ENCODE data around the gene TGFBR2.

Gene TGFBR2

GRCh38 chr3:30671527-30672286 lies 65.3 kb downstream of the TGFBR2 start:
- Histone ChIP-seq H3K4me3 (ENCODE audit: low read depth in 1 of 2, low read length in 2 of 2) (no peak overlapping the region), H3K9me3 (ENCODE audit: control insufficient read depth in 1 of 2, low read length in 2 of 2) (no peaks in the 10 kb centered on the region), H3K36me3 (ENCODE audit: control insufficient read depth in 1 of 2, insufficient read depth in 2 of 2, low read length in 2 of 2) (peaks cover 39 to 57% of the 10 kb centered on the region in 2 donors), H3K27ac (ENCODE audit: low read length) (no peak overlapping the region), H3K27me3 (ENCODE audit: low read depth, low read length) (no peaks in the 10 kb centered on the region), H3K4me1 (ENCODE audit: control insufficient read depth in 1 of 2, insufficient read depth in 2 of 2, low read length in 2 of 2) (peaks cover 0 to 24% of the 10 kb centered on the region in 2 donors)

GRCh38 chr3:30672287-30672735 lies 65.9 kb downstream of the TGFBR2 start:
- H3K4me1 ChIP-seq (ENCODE audit: control insufficient read depth in 1 of 2, insufficient read depth in 2 of 2, low read length in 2 of 2), result peaks cover 0 to 30% of the 10 kb centered on the region in 2 donors

GRCh38 chr3:30672959-30673358 lies 66.6 kb downstream of the TGFBR2 start:
- peaks cover 43 to 70% of the 10 kb centered on the region in 2 donors for H3K36me3 ChIP-seq (ENCODE audit: control insufficient read depth in 1 of 2, insufficient read depth in 2 of 2, low read length in 2 of 2)
- H3K27me3 ChIP-seq (ENCODE audit: low read depth, low read length), result no peaks in the 10 kb centered on the region
- peaks cover 0 to 36% of the 10 kb centered on the region in 2 donors for H3K4me1 ChIP-seq (ENCODE audit: control insufficient read depth in 1 of 2, insufficient read depth in 2 of 2, low read length in 2 of 2)
- peak overlapping the region; percentile 32 for H3K27ac ChIP-seq (ENCODE audit: low read length)
- H3K9me3 ChIP-seq (ENCODE audit: control insufficient read depth in 1 of 2, low read length in 2 of 2), result no peaks in the 10 kb centered on the region
- no peak overlapping the region for H3K4me3 ChIP-seq (ENCODE audit: low read depth in 1 of 2, low read length in 2 of 2)

More at GRCh38 chr3:30672287-30672735, 65.9 kb downstream of the TGFBR2 start:
- H3K4me3 ChIP-seq (ENCODE audit: low read depth in 1 of 2, low read length in 2 of 2), result no peak overlapping the region
- H3K27me3 ChIP-seq (ENCODE audit: low read depth, low read length), result no peaks in the 10 kb centered on the region
- no peaks in the 10 kb centered on the region for H3K9me3 ChIP-seq (ENCODE audit: control insufficient read depth in 1 of 2, low read length in 2 of 2)
- H3K27ac ChIP-seq (ENCODE audit: low read length), result peak overlapping the region; percentile 32
- H3K36me3 ChIP-seq (ENCODE audit: control insufficient read depth in 1 of 2, insufficient read depth in 2 of 2, low read length in 2 of 2), result peaks cover 39 to 63% of the 10 kb centered on the region in 2 donors

- H3K4me3 ChIP-seq (ENCODE audit: low read depth in 1 of 2, low read length in 2 of 2), result no peak overlapping the region
- H3K27ac ChIP-seq (ENCODE audit: low read length), result no peak overlapping the region
- peaks cover 0 to 37% of the 10 kb centered on the region in 2 donors for H3K4me1 ChIP-seq (ENCODE audit: control insufficient read depth in 1 of 2, insufficient read depth in 2 of 2, low read length in 2 of 2)
- no peaks in the 10 kb centered on the region for H3K27me3 ChIP-seq (ENCODE audit: low read depth, low read length)
- H3K36me3 ChIP-seq (ENCODE audit: control insufficient read depth in 1 of 2, insufficient read depth in 2 of 2, low read length in 2 of 2), result peaks cover 44 to 73% of the 10 kb centered on the region in 2 donors
- no peaks in the 10 kb centered on the region for H3K9me3 ChIP-seq (ENCODE audit: control insufficient read depth in 1 of 2, low read length in 2 of 2)
Measured at GRCh38 chr3:30673425-30674341, 67.3 kb downstream of the TGFBR2 start.

- H3K36me3 ChIP-seq (ENCODE audit: control insufficient read depth in 1 of 2, insufficient read depth in 2 of 2, low read length in 2 of 2), result peaks cover 44 to 79% of the 10 kb centered on the region in 2 donors
- H3K27me3 ChIP-seq (ENCODE audit: low read depth, low read length), result no peaks in the 10 kb centered on the region
- H3K27ac ChIP-seq (ENCODE audit: low read length), result no peak overlapping the region
- H3K4me3 ChIP-seq (ENCODE audit: low read depth in 1 of 2, low read length in 2 of 2), result no peak overlapping the region
- no peaks in the 10 kb centered on the region for H3K9me3 ChIP-seq (ENCODE audit: control insufficient read depth in 1 of 2, low read length in 2 of 2)
- peaks cover 0 to 47% of the 10 kb centered on the region in 2 donors for H3K4me1 ChIP-seq (ENCODE audit: control insufficient read depth in 1 of 2, insufficient read depth in 2 of 2, low read length in 2 of 2)
Measured at GRCh38 chr3:30675006-30675405, 68.6 kb downstream of the TGFBR2 start.

- H3K9me3 ChIP-seq (ENCODE audit: control insufficient read depth in 1 of 2, low read length in 2 of 2), result no peaks in the 10 kb centered on the region
- no peak overlapping the region for H3K27ac ChIP-seq (ENCODE audit: low read length)
- H3K4me1 ChIP-seq (ENCODE audit: control insufficient read depth in 1 of 2, insufficient read depth in 2 of 2, low read length in 2 of 2), result peaks cover 0 to 53% of the 10 kb centered on the region in 2 donors
- no peaks in the 10 kb centered on the region for H3K27me3 ChIP-seq (ENCODE audit: low read depth, low read length)
- H3K4me3 ChIP-seq (ENCODE audit: low read depth in 1 of 2, low read length in 2 of 2), result no peak overlapping the region
- H3K36me3 ChIP-seq (ENCODE audit: control insufficient read depth in 1 of 2, insufficient read depth in 2 of 2, low read length in 2 of 2), result peaks cover 44 to 72% of the 10 kb centered on the region in 2 donors
Measured at GRCh38 chr3:30675774-30676173, 69.4 kb downstream of the TGFBR2 start.

GRCh38 chr3:30676424-30677346 lies 70.3 kb downstream of the TGFBR2 start:
- Histone ChIP-seq H3K27ac (ENCODE audit: low read length) (no peak overlapping the region), H3K36me3 (ENCODE audit: control insufficient read depth in 1 of 2, insufficient read depth in 2 of 2, low read length in 2 of 2) (peaks cover 44 to 64% of the 10 kb centered on the region in 2 donors)

GRCh38 chr3:30677347-30677685 lies 70.9 kb downstream of the TGFBR2 start:
- H3K27ac ChIP-seq (ENCODE audit: low read length), result no peak overlapping the region
- H3K36me3 ChIP-seq (ENCODE audit: control insufficient read depth in 1 of 2, insufficient read depth in 2 of 2, low read length in 2 of 2), result peaks cover 37 to 58% of the 10 kb centered on the region in 2 donors
- H3K27me3 ChIP-seq (ENCODE audit: low read depth, low read length), result no peaks in the 10 kb centered on the region
- H3K4me3 ChIP-seq (ENCODE audit: low read depth in 1 of 2, low read length in 2 of 2), result no peak overlapping the region
- peaks cover 5 to 68% of the 10 kb centered on the region in 2 donors for H3K4me1 ChIP-seq (ENCODE audit: control insufficient read depth in 1 of 2, insufficient read depth in 2 of 2, low read length in 2 of 2)
- H3K9me3 ChIP-seq (ENCODE audit: control insufficient read depth in 1 of 2, low read length in 2 of 2), result no peaks in the 10 kb centered on the region

More at GRCh38 chr3:30676424-30677346, 70.3 kb downstream of the TGFBR2 start:
- Histone ChIP-seq H3K27me3 (ENCODE audit: low read depth, low read length) (no peaks in the 10 kb centered on the region), H3K4me3 (ENCODE audit: low read depth in 1 of 2, low read length in 2 of 2) (no peak overlapping the region), H3K4me1 (ENCODE audit: control insufficient read depth in 1 of 2, insufficient read depth in 2 of 2, low read length in 2 of 2) (peaks cover 0 to 62% of the 10 kb centered on the region in 2 donors), H3K9me3 (ENCODE audit: control insufficient read depth in 1 of 2, low read length in 2 of 2) (no peaks in the 10 kb centered on the region)

GRCh38 chr3:30679045-30679444 lies 72.6 kb downstream of the TGFBR2 start:
- no peak overlapping the region for H3K4me3 ChIP-seq (ENCODE audit: low read depth in 1 of 2, low read length in 2 of 2)
- no peaks in the 10 kb centered on the region for H3K9me3 ChIP-seq (ENCODE audit: control insufficient read depth in 1 of 2, low read length in 2 of 2)
- peaks cover 20 to 69% of the 10 kb centered on the region in 2 donors for H3K4me1 ChIP-seq (ENCODE audit: control insufficient read depth in 1 of 2, insufficient read depth in 2 of 2, low read length in 2 of 2)
- peaks cover 28 to 60% of the 10 kb centered on the region in 2 donors for H3K36me3 ChIP-seq (ENCODE audit: control insufficient read depth in 1 of 2, insufficient read depth in 2 of 2, low read length in 2 of 2)
- H3K27me3 ChIP-seq (ENCODE audit: low read depth, low read length), result no peaks in the 10 kb centered on the region
- no peak overlapping the region for H3K27ac ChIP-seq (ENCODE audit: low read length)

GRCh38 chr3:30680789-30681648 lies 74.6 kb downstream of the TGFBR2 start:
- H3K9me3 ChIP-seq (ENCODE audit: control insufficient read depth in 1 of 2, low read length in 2 of 2), result no peaks in the 10 kb centered on the region
- no peaks in the 10 kb centered on the region for H3K27me3 ChIP-seq (ENCODE audit: low read depth, low read length)
- peak overlapping the region in 1 of 2 donors; percentile 18 for H3K4me3 ChIP-seq (ENCODE audit: low read depth in 1 of 2, low read length in 2 of 2)
- peaks cover 31 to 81% of the 10 kb centered on the region in 2 donors for H3K4me1 ChIP-seq (ENCODE audit: control insufficient read depth in 1 of 2, insufficient read depth in 2 of 2, low read length in 2 of 2)
- H3K36me3 ChIP-seq (ENCODE audit: control insufficient read depth in 1 of 2, insufficient read depth in 2 of 2, low read length in 2 of 2), result peaks cover 12 to 43% of the 10 kb centered on the region in 2 donors
- H3K27ac ChIP-seq (ENCODE audit: low read length), result peak overlapping the region; percentile 58

Measured in muscle layer of duodenum (tissue), 2 donors.